Subcutaneous abdominal adipose tissue (tissue), 5 donors: ENCODE results near the gene ZNF878.
"Not testable (repeated sequence)": the region's sequence is repeated elsewhere in the genome, so short reads cannot be mapped to it uniquely, and the experiment has no call there.

Experiments
- H3K27ac ChIP-seq: one replicate; pipeline ENCODE4 v1.7.0; 2013; ENCODE audit warnings: low read depth, mild to moderate bottlenecking, inconsistent platforms, low read length, moderate library complexity
- H3K27me3 ChIP-seq, 5 donors: one replicate each; pipeline ENCODE4 v1.7.0; 2013; ENCODE audit warnings: low read length in 5 of 5, inconsistent platforms in 1 of 5; ENCODE audit not compliant: control insufficient read depth in 5 of 5, insufficient read depth in 4 of 5
- H3K36me3 ChIP-seq, 5 donors: one replicate each; pipeline ENCODE4 v1.7.0; 2013; ENCODE audit warnings: low read length in 5 of 5; ENCODE audit not compliant: control insufficient read depth in 5 of 5, insufficient read depth in 5 of 5
- H3K4me1 ChIP-seq, 5 donors: one replicate each; pipeline ENCODE4 v1.7.0; 2013; ENCODE audit warnings: low read length in 5 of 5, mild to moderate bottlenecking in 3 of 5, moderate library complexity in 1 of 5; ENCODE audit not compliant: control insufficient read depth in 5 of 5, insufficient read depth in 5 of 5
- H3K4me3 ChIP-seq, 5 donors: one replicate each; pipeline ENCODE4 v1.7.0; 2013; ENCODE audit warnings: low read length in 5 of 5, low read depth in 1 of 5
- H3K9ac ChIP-seq, 5 donors: one replicate each; pipeline ENCODE4 v1.7.0; 2013; ENCODE audit warnings: low read length in 5 of 5, mild to moderate bottlenecking in 4 of 5, moderate library complexity in 3 of 5
- H3K9me3 ChIP-seq, 5 donors: one replicate each; pipeline ENCODE4 v1.7.0; 2013; ENCODE audit warnings: low read length in 5 of 5; ENCODE audit not compliant: control insufficient read depth in 5 of 5
- donor health status: healthy.
- donor health status: healthy.
- donor health status: healthy.
- donor health status: healthy.
- donor health status: healthy.

Gene ZNF878

GRCh38 chr19:12077375-12077774, 24.6 kb upstream of the ZNF878 start:
- Histone ChIP-seq H3K4me1 (peaks cover 0 to 2% (median 0%) of the 10 kb centered on the region in 5 donors), H3K9me3 (peaks cover 66 to 92% (median 83%) of the 10 kb centered on the region in 5 donors), H3K4me3 (peak overlapping the region; percentile 42 to 55 (median 45)), H3K27me3 (no peaks in the 10 kb centered on the region), H3K27ac (no peak overlapping the region), H3K9ac (no peak overlapping the region), H3K36me3 (peaks cover 38 to 55% (median 40%) of the 10 kb centered on the region in 5 donors)

- not testable (repeated sequence) for H3K4me1 ChIP-seq, H3K27ac ChIP-seq, H3K9ac ChIP-seq, H3K27me3 ChIP-seq
- peak overlapping the region; percentile 42 to 55 (median 45) for H3K4me3 ChIP-seq
- peaks cover 69 to 97% (median 89%) of the 10 kb centered on the region in 5 donors for H3K9me3 ChIP-seq
- peaks cover 38 to 53% (median 40%) of the 10 kb centered on the region in 5 donors for H3K36me3 ChIP-seq
Measured at GRCh38 chr19:12076331-12076730, 23.6 kb upstream of the ZNF878 start.

DNA sequence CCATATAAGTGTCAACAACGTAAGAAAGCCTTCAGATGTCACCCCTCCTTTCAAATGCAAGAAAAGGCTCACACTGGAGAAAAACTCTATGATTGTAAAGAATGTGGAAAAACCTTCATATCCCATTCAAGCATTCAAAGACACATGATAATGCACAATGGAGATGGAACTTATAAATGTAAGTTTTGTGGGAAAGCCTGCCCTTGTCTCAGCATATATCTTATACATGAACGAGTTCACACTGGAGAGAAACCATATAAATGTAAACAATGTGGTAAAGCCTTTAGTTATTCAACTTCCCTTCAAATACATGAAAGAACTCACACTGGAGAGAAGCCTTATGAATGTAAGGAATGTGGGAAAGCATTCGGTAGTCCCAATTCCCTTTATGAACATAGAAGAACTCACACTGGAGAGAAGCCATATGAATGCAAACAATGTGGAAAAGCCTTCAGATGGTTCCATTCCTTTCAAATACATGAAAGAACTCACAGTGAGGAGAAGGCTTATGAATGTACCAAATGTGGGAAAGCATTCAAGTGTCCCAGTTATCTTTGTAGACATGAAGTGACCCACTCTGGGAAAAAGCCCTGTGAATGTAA, 22.9 kb upstream of the ZNF878 start:
- Histone ChIP-seq H3K9ac (no peak overlapping the region), H3K27me3 (no peaks in the 10 kb centered on the region), H3K36me3 (peaks cover 38 to 53% (median 40%) of the 10 kb centered on the region in 5 donors), H3K9me3 (peaks cover 72 to 98% (median 89%) of the 10 kb centered on the region in 5 donors), H3K27ac (no peak overlapping the region), H3K4me3 (peak overlapping the region; percentile 42 to 55 (median 45)), H3K4me1 (peaks cover 0 to 2% (median 0%) of the 10 kb centered on the region in 5 donors)

DNA sequence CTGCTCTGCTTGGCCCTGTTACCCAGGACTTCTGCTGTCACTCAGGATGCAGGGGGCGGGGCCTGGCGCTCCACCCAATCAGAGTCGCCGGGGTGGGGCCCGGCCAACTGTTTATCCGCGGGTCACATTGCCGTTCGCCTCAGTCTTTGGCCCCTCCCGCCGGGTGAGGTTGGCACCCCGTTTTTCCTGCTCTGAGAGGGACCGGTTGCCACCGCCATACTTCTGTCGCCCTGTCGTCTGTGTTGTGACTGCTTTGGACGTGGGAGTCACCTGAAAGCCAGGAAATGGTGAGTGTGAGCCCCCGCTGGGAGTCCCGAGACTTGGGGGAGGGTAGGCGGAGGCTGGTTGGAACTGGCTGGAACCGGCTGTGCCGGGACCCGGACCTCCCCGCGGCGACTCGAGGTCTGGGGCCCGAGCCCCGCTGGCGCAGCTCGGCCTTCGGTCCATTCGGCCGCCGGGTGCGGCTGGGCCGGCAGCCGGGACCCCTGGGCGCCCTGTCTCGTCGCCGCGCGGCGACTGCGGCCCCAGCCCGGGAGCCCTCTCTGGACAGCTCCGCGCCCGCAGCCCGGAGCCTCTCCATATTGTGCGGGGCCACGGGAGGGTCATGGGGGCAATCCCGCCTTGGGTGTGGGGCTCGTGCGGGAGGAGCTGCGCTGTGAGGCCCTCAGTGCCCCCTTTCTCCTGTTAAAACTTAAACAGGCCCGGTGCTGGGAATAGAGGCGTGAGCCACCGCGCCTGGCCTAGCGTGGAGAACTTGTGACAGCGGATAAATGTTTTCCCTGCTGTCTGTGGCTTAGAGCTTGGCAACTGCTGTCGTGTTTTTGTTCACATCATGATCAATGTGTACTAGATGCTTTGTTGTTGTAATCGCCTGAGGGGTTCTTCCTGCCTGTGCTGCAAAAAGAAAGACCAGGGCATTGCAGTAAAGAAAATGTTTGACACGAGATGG, 12.1 kb upstream of the ZNF878 start, which contains the start of gene ZNF844:
Gene ZNF844 (plus strand): TSS at position 142 of the 949 bp plus-strand sequence. CDS start 143 bp downstream, at position 285.
- Histone ChIP-seq H3K4me1 (peaks cover 1 to 17% (median 17%) of the 10 kb centered on the region in 5 donors), H3K9ac (peak within 1 kb of the TSS; percentile 75 to 92 (median 84)), H3K36me3 (peaks cover 0 to 4% (median 0%) of the 10 kb centered on the region in 5 donors), H3K27me3 (no peaks in the 10 kb centered on the region), H3K27ac (peak within 1 kb of the TSS; percentile 83), H3K9me3 (peaks cover 4 to 13% (median 6%) of the 10 kb centered on the region in 5 donors), H3K4me3 (peak within 1 kb of the TSS; percentile 77 to 97 (median 95))

GRCh38 chr19:12055784-12056183, 3.0 kb upstream of the ZNF878 start:
- Histone ChIP-seq H3K4me1 (peaks cover 0 to 22% (median 18%) of the 10 kb centered on the region in 5 donors), H3K9ac (no peak overlapping the region), H3K9me3 (no peaks in the 10 kb centered on the region), H3K27ac (no peak overlapping the region), H3K27me3 (no peaks in the 10 kb centered on the region), H3K36me3 (no peaks in the 10 kb centered on the region), H3K4me3 (no peak overlapping the region)

- Histone ChIP-seq H3K4me3 (peak overlapping the region; percentile 53 to 90 (median 76)), H3K27ac (no peak overlapping the region), H3K9me3 (no peaks in the 10 kb centered on the region), H3K27me3 (no peaks in the 10 kb centered on the region), H3K9ac (peak overlapping the region; percentile 3 to 80 (median 66)), H3K36me3 (no peaks in the 10 kb centered on the region), H3K4me1 (peaks cover 0 to 18% (median 17%) of the 10 kb centered on the region in 5 donors)
Measured at GRCh38 chr19:12052091-12052496, 667 bp downstream of the ZNF878 start.

GRCh38 chr19:12047868-12048267, 4.9 kb downstream of the ZNF878 start:
- no peak overlapping the region for H3K4me3 ChIP-seq
- H3K9ac ChIP-seq, result no peak overlapping the region
- peaks cover 0 to 7% (median 2%) of the 10 kb centered on the region in 5 donors for H3K36me3 ChIP-seq
- H3K27ac ChIP-seq, result no peak overlapping the region
- no peaks in the 10 kb centered on the region for H3K27me3 ChIP-seq
- peaks cover 8 to 30% (median 21%) of the 10 kb centered on the region in 5 donors for H3K9me3 ChIP-seq
- peaks cover 3 to 13% (median 12%) of the 10 kb centered on the region in 5 donors for H3K4me1 ChIP-seq

DNA sequence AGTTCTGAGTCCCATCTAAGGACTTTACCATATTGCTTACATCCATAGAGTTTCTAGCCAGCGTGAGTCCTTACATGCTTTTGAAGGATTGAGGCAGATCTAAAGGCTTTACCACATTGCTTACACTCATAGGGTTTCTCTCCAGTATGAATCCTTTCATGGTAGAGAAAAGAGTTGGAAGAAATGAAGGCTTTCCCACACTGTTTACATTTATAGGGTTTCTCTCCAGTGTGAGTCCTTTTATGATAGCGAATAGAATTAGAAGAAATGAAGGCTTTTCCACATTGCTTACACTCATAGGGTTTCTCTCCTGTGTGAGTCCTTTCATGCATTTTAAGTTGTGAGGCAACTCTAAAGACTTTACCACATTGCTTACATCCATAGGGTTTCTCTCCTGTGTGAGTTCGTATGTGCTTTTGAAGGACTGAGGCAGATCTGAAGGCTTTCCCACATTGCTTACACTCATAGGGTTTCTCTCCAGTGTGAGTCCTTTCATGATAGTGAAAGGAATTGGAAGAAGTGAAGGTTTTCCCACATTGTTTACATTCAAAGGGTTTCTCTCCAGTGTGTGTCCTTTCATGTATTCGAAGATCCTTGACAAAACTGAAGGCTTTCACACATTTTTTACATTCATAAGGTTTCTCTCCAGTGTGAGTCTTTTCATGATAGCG, 8.9 kb downstream of the ZNF878 start:
- no peaks in the 10 kb centered on the region for H3K27me3 ChIP-seq
- peaks cover 12 to 41% (median 29%) of the 10 kb centered on the region in 5 donors for H3K9me3 ChIP-seq
- no peak overlapping the region for H3K27ac ChIP-seq
- H3K36me3 ChIP-seq, result peaks cover 0 to 7% (median 2%) of the 10 kb centered on the region in 5 donors
- peaks cover 0 to 3% (median 0%) of the 10 kb centered on the region in 5 donors for H3K4me1 ChIP-seq
- H3K9ac ChIP-seq, result no peak overlapping the region
- peak overlapping the region in 3 of 5 donors; percentile 12 to 42 (median 33) for H3K4me3 ChIP-seq

- no peak overlapping the region for H3K27ac ChIP-seq
- peaks cover 0 to 3% (median 0%) of the 10 kb centered on the region in 5 donors for H3K4me1 ChIP-seq
- peaks cover 12 to 41% (median 29%) of the 10 kb centered on the region in 5 donors for H3K9me3 ChIP-seq
- H3K36me3 ChIP-seq, result peaks cover 0 to 7% (median 2%) of the 10 kb centered on the region in 5 donors
- peak overlapping the region in 3 of 5 donors; percentile 0 to 19 (median 19) for H3K4me3 ChIP-seq
- no peak overlapping the region for H3K9ac ChIP-seq
- H3K27me3 ChIP-seq, result no peaks in the 10 kb centered on the region
Measured at GRCh38 chr19:12042893-12043292, 9.9 kb downstream of the ZNF878 start.
